OCI-LY7 (cell line): ENCODE data around the gene FGF21.

ENCODE experiments used
- CTCF ChIP-seq: fragments of 200-600 bp; sonication (generic); conservative IDR thresholded peaks from 2 replicates; pipeline ENCODE4 v1.5.1; 2014; ENCODE audit warnings: mild to moderate bottlenecking, antibody characterized with exemption, low read length, moderate library complexity, mixed read lengths
- EZH2phosphoT487 ChIP-seq: fragments of 200-600 bp; sonication (generic); IDR thresholded peaks from 2 replicates; pipeline ENCODE4 v1.6.1; 2018; ENCODE audit warnings: low read depth, borderline replicate concordance, mild to moderate bottlenecking, mixed run types, antibody characterized with exemption, low read length, moderate library complexity, mixed read lengths

- TF ChIP-seq CTCF (no peak), EZH2phosphoT487 (no peak)
Observed at GRCh38 chr19:48724796-48725753, 30.2 kb upstream of the FGF21 start.
